Gastrocnemius medialis (tissue), 4 donors: ENCODE results near the gene BCL2. TPM values are rescaled to one million over a fixed set of nuclear protein-coding genes. Genes with fewer than 3 reads are reported as not detected.
"Not testable (repeated sequence)": the region's sequence is repeated elsewhere in the genome, so short reads cannot be mapped to it uniquely, and the experiment has no call there.

ENCODE experiments used
- ATAC-seq, 2 donors: fragments of 150-250 bp; one replicate each; pipeline ENCODE4 v1.9.1; 2016
- DNase-seq, 2 donors: peaks; one replicate each; pipeline ENCODE4 v3.0.0-alpha.2; 2019
- H3K27ac ChIP-seq, 4 donors: fragments of 200-600 bp; sonication (generic); 1 replicate in 1 of 4; 2 replicates in 3 of 4; pipeline ENCODE4 v1.5.1; 2016 to 2018; ENCODE audit warnings: mild to moderate bottlenecking in 2 of 4, moderate library complexity in 1 of 4
- H3K27me3 ChIP-seq, 3 donors: fragments of 200-600 bp; sonication (generic) in 2 of 3; 1 replicate in 1 of 3; 2 replicates in 2 of 3; pipeline versions ENCODE4 v1.5.1 to v1.6.0; 2016 to 2019; ENCODE audit warnings: mild to moderate bottlenecking in 1 of 3, moderate library complexity in 1 of 3
- H3K36me3 ChIP-seq, 2 donors: fragments of 200-600 bp; sonication (generic) in 1 of 2; one replicate each; pipeline ENCODE4 v1.5.1; 2017 to 2018
- H3K4me1 ChIP-seq, 2 donors: fragments of 200-600 bp; sonication (generic) in 1 of 2; one replicate each; pipeline ENCODE4 v1.5.1; 2016 to 2017; ENCODE audit warnings: mild to moderate bottlenecking in 2 of 2
- H3K4me3 ChIP-seq, 4 donors: fragments of 200-600 bp; sonication (generic) in 3 of 4; 1 replicate in 1 of 4; 2 replicates in 3 of 4; pipeline ENCODE4 v1.5.1; 2016 to 2019; ENCODE audit warnings: mild to moderate bottlenecking in 2 of 4
- H3K9me3 ChIP-seq, 3 donors: fragments of 200-600 bp; sonication (generic) in 2 of 3; 1 replicate in 1 of 3; 2 replicates in 2 of 3; pipeline ENCODE4 v1.5.1; 2016 to 2019
- POLR2A ChIP-seq, 2 donors: fragments of 450-650 bp; IDR thresholded peaks; one replicate each; pipeline ENCODE4 v1.6.1; 2017; ENCODE audit warnings: antibody characterized with exemption in 2 of 2, mild to moderate bottlenecking in 2 of 2, moderate library complexity in 2 of 2
- in situ Hi-C, 4 donors: fragments of 200-750 bp; cut with MboI; loops; one replicate each; pipeline versions ENCODE4 v1.15.0 to v1.8.0; 2017; ENCODE audit warnings: low sequenced_read_pairs in 4 of 4
- intact Hi-C: fragments of 100-400 bp; cut with DNase I; formaldehyde crosslinking; loops from one replicate; pipeline ENCODE4 v1.15.1; 2023; ENCODE audit warnings: low total_unique reads
- total RNA-seq, 4 donors: library from RNA; depleted of rRNA; stranded (reverse); fragments of >200 nt; gene quantifications; one replicate each; pipeline versions ENCODE4 v1.1.0 to v1.2.3, GENCODE V29; 2016
- TF ChIP-seq, protein P1 (sequence below), 5 experiments: fragments of 450-650 bp in 3 of 5; fragments of 200-600 bp in 2 of 5; sonication (generic) in 2 of 5; IDR thresholded peaks in 4 of 5; conservative IDR thresholded peaks in 1 of 5; 1 replicate in 4 of 5; 2 replicates in 1 of 5; pipeline ENCODE4 v1.5.1; 2016 to 2019; ENCODE audit warnings: antibody characterized with exemption in 5 of 5, mild to moderate bottlenecking in 3 of 5, moderate library complexity in 3 of 5

Gene BCL2
- total RNA-seq, 4 donors from 2014 or later = 6.2 to 20.4 (median 13.7) TPM

DNA sequence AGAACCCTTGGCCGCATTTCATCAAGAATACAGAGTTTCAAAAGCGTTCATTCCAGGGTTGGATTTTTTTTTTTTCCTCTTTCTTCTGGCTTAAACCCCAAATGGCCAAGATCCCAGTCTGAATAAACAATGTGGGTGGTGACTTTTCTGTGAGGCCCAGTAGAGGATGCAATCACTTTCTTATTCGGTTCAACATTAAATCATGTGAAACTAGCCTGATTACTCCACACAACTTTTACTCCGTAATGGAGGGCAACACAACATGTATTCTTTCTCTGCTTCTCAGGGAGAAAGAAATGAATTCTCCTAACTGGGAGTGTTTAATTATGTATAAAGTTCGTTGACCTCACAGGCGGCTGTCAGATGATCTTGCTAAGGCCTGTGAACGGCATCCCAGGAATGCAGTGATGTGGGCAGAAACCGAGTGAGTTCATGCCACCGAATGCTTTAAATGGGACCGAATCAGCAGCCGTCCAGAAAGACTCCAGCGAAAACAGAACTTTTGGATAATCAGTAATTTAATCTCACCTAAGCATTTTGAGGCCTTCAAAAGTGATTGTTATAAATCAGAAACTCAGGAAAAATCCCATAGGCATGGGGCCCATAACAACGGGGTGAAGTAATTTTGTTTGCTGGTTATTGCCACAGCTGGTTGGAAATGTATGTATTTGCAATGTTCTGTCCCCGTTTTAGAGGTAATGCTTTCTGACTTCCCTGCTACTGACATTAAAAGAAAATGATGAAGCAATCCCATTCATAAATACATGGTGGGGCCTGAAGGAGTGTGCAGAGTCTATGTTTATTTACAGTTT is 81.5 kb downstream of the BCL2 start:
- Histone ChIP-seq H3K36me3 (no peaks in the 10 kb centered on the region), H3K27me3 (no peaks in the 10 kb centered on the region), H3K4me3 (peak overlapping the region; percentile 16 to 54 (median 25)), H3K27ac (peak overlapping the region; percentile 71 to 81 (median 77)), H3K9me3 (no peaks in the 10 kb centered on the region), H3K4me1 (peaks cover 19 to 24% of the 10 kb centered on the region in 2 donors)
- in situ Hi-C loops = no loop called here
- ATAC-seq (peak; percentile 80 to 84), DNase-seq (no peak)
- intact Hi-C loops = no loop called here
- TF ChIP-seq POLR2A (IDR thresholded peaks at IDR 0.05) = no peak
- TF ChIP-seq, protein P1, sequence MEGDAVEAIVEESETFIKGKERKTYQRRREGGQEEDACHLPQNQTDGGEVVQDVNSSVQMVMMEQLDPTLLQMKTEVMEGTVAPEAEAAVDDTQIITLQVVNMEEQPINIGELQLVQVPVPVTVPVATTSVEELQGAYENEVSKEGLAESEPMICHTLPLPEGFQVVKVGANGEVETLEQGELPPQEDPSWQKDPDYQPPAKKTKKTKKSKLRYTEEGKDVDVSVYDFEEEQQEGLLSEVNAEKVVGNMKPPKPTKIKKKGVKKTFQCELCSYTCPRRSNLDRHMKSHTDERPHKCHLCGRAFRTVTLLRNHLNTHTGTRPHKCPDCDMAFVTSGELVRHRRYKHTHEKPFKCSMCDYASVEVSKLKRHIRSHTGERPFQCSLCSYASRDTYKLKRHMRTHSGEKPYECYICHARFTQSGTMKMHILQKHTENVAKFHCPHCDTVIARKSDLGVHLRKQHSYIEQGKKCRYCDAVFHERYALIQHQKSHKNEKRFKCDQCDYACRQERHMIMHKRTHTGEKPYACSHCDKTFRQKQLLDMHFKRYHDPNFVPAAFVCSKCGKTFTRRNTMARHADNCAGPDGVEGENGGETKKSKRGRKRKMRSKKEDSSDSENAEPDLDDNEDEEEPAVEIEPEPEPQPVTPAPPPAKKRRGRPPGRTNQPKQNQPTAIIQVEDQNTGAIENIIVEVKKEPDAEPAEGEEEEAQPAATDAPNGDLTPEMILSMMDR (IDR thresholded peaks at IDR 0.05 in 4 of 5, conservative IDR thresholded peaks at IDR 0.05 in 1 of 5) = no peak

DNA sequence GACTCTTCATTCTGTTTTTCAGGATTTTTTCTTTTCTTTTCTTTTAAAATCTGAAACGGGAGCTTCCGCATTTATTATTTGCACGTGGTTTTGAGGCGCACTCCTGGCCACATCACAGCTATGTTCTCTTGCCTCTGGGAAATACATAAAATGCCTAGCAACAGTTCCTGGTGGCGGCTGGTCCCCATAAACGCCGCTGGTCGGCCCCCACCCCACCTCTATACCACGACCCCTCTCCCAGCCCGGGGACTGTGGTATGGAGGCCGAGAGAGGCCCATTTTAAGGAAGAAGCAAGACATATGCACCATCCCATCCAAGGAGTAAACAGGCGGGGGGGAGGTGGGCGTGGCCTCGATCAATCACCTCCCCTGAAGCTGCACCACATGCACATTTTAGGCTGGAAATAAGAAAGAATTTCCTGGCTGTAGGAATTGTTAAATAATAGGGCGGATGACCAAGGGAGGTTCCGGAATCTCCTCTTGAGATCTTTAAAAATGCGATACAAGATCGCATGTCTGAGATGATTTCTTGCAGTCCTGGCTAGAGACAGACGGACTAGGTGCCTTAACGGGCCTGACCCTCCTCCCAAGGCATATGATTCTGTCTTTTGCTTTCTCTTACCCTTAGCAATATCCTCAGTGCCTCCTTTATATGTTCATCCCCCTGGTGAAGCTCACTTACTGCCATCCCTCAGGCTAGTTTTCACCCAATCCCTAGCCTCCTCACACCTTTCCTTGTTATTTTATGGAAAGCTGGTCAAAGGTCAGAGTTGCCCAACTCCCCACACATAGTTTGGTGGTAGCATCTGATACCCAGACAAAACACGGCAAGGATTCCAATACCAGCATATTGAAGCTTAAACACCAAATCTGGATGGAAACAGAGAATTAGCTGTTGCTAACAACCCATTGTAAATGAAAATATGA is 82.4 kb downstream of the BCL2 start:
- intact Hi-C loops = no loop called here
- DNase-seq (peak in 1 of 2 donors; percentile 45), ATAC-seq (peak; percentile 5 to 27)
- Histone ChIP-seq H3K4me3 (peak overlapping the region in 2 of 4 donors; percentile 23 to 54), H3K36me3 (no peaks in the 10 kb centered on the region), H3K4me1 (peaks cover 19 to 24% of the 10 kb centered on the region in 2 donors), H3K27me3 (no peaks in the 10 kb centered on the region), H3K9me3 (no peaks in the 10 kb centered on the region), H3K27ac (peak overlapping the region; percentile 71 to 81 (median 77))
- in situ Hi-C loops = no loop called here
- TF ChIP-seq POLR2A (IDR thresholded peaks at IDR 0.05) = no peak
- TF ChIP-seq, protein P1 (IDR thresholded peaks at IDR 0.05 in 4 of 5, conservative IDR thresholded peaks at IDR 0.05 in 1 of 5) = no peak

DNA sequence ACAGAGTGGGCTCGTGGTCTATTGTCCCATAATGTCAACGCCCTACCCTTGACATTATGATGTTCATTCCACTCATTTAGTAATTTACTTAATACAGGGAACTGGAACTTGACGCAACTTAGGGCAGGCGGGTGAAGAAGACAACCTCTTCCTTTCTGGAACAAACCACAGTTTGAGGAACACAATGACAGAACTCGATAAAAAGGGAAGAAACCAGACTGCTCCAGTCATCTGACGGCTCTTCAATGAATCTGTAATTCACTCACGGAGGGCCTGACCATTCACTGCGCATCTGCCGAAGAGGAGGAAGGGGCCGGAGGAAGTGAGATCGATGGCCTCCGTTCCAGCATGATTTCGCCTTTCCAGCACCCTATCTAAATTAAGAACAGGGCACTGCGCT is 83.2 kb downstream of the BCL2 start:
- intact Hi-C loops = no loop called here
- TF ChIP-seq, protein P1 (IDR thresholded peaks at IDR 0.05 in 4 of 5, conservative IDR thresholded peaks at IDR 0.05 in 1 of 5) = no peak
- no peak for TF ChIP-seq POLR2A (IDR thresholded peaks at IDR 0.05)
- Histone ChIP-seq H3K9me3 (no peaks in the 10 kb centered on the region), H3K36me3 (no peaks in the 10 kb centered on the region), H3K4me1 (peaks cover 19 to 23% of the 10 kb centered on the region in 2 donors), H3K27ac (peak overlapping the region; percentile 71 to 81 (median 77)), H3K4me3 (no peak overlapping the region), H3K27me3 (no peaks in the 10 kb centered on the region)
- ATAC-seq (peak in 1 of 2 donors; percentile 1), DNase-seq (peak in 1 of 2 donors; percentile 35)
- in situ Hi-C loops = no loop called here

DNA sequence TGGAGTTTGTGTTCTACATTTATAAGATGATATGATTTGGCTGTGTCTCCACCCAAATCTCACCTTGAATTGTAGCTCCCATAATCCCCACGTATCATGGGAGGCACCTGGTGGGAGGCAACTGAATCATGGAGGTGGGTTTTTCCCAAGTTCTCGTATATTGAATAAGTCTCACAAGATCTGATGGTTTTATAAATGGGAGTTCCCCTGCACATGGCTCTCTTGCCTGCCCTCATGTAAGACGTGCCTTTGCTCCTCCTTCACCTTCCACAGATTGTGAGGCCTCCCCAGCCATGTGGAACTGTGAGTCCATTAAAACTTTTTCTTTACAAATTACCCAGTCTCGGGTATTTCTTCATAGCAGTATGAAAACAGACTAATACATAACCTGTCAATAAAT is 83.6 kb downstream of the BCL2 start:
- H3K27ac ChIP-seq = peak overlapping the region in 1 of 4 donors; percentile 81
- H3K36me3 ChIP-seq, intact Hi-C loops, ATAC-seq, H3K9me3 ChIP-seq, in situ Hi-C loops, H3K4me3 ChIP-seq, H3K27me3 ChIP-seq, DNase-seq: not testable (repeated sequence)
- H3K4me1 ChIP-seq = peaks cover 19% of the 10 kb centered on the region in 2 donors

DNA sequence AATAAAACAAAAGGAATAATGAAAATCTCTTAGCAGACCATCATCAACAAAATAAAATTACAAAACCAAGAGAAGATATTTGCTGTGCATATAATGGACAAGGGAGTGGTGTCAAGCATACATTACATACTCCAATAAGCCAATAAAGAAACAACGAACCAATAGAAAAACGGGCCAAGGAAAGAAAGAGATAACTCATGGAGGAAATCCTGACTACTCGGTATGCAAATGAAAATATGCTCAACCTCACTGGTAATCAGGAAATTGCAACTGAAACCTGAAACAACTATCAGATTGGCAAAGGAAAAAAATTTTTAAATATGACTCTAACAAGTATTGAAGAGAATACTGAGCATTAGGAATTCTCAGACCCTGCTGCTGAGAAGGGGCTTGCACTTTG is 84.7 kb downstream of the BCL2 start:
- in situ Hi-C loops = no loop called here
- peaks cover 28% of the 10 kb centered on the region in 2 donors for H3K4me1 ChIP-seq
- H3K36me3 ChIP-seq = no peaks in the 10 kb centered on the region
- no peak for ATAC-seq
- no peaks in the 10 kb centered on the region for H3K27me3 ChIP-seq
- no peak for TF ChIP-seq POLR2A (IDR thresholded peaks at IDR 0.05)
- TF ChIP-seq, protein P1 (IDR thresholded peaks at IDR 0.05 in 4 of 5, conservative IDR thresholded peaks at IDR 0.05 in 1 of 5) = no peak
- no peak for DNase-seq
- H3K9me3 ChIP-seq = no peaks in the 10 kb centered on the region
- intact Hi-C loops = no loop called here
- H3K4me3 ChIP-seq = no peak overlapping the region
- H3K27ac ChIP-seq = no peak overlapping the region
